ENCODE data around the gene KPNB1.
"Not testable (repeated sequence)": the region's sequence is repeated elsewhere in the genome, so short reads cannot be mapped to it uniquely, and the experiment has no call there.

Gene KPNB1

DNA sequence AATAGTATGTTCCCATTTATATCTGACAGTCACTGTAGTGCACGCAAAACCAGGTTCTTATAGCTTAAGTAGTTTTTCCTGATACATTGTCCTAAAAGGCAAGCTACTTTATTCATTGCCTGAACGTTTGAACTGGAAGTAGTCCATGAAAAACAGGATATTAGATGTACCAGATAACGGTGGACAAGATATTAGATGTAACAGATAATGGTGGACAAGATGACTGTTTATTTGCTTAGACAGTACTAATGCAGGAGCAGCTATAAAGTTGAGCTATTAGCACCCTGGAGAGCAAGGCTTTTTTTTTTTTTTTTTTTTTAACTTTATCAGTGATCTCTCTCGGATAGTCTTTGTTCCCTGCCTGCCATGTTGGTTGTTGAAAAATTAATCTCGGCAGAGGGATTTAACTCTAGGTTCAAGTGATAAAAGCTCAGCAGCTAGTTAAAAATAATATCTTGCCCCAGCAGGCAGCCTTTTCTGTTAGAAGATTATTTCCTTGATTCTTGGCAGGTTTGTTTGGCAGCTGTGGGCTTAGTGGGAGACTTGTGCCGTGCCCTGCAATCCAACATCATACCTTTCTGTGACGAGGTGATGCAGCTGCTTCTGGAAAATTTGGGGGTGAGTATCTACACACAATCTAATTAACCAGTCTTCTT lies 26.9 kb downstream of the KPNB1 start:
- Histone ChIP-seq H3F3A (ENCODE audit: insufficient read depth) (peaks cover 9% of the 10 kb centered on the region; the same call in 1 of the 2 replicates), H3K4me3 (ENCODE audit: insufficient read depth, low read length, poor library complexity, severe bottlenecking) (no peak overlapping the region), H3K9me2 (replicated peaks; ENCODE audit: insufficient read depth, low read length) (no peaks in the 10 kb centered on the region), H3K9me3 (ENCODE audit: insufficient read depth, low read length) (no peaks in the 10 kb centered on the region), H4K20me1 (ENCODE audit: low read depth, low read length) (peaks cover 14% of the 10 kb centered on the region; the same call in 1 of the 2 replicates), H3K27me3 (ENCODE audit: low read length) (no peaks in the 10 kb centered on the region), H3K36me3 (ENCODE audit: low read length) (peaks cover 75% of the 10 kb centered on the region), H3K79me2 (ENCODE audit: insufficient read depth, low read length) (0 out of 2 replicates have a peak, but pooled peaks cover 7% of the 10 kb centered on the region), H3K27ac (ENCODE audit: low read depth, low read length) (no peak overlapping the region), H3K9ac (ENCODE audit: low read length) (no peak overlapping the region), H2AFZ (ENCODE audit: low read depth, low read length, severe bottlenecking) (no peak overlapping the region), H3K4me2 (ENCODE audit: low read depth, low read length, poor library complexity, severe bottlenecking) (no peak overlapping the region)
- TF ChIP-seq, protein P1, sequence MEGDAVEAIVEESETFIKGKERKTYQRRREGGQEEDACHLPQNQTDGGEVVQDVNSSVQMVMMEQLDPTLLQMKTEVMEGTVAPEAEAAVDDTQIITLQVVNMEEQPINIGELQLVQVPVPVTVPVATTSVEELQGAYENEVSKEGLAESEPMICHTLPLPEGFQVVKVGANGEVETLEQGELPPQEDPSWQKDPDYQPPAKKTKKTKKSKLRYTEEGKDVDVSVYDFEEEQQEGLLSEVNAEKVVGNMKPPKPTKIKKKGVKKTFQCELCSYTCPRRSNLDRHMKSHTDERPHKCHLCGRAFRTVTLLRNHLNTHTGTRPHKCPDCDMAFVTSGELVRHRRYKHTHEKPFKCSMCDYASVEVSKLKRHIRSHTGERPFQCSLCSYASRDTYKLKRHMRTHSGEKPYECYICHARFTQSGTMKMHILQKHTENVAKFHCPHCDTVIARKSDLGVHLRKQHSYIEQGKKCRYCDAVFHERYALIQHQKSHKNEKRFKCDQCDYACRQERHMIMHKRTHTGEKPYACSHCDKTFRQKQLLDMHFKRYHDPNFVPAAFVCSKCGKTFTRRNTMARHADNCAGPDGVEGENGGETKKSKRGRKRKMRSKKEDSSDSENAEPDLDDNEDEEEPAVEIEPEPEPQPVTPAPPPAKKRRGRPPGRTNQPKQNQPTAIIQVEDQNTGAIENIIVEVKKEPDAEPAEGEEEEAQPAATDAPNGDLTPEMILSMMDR (IDR thresholded peaks at IDR 0.05; ENCODE audit: insufficient read depth, low read length, poor library complexity, severe bottlenecking), result no peak
- TF ChIP-seq EZH2phosphoT487 (conservative IDR thresholded peaks at IDR 0.05; ENCODE audit: low read length), result no peak

DNA sequence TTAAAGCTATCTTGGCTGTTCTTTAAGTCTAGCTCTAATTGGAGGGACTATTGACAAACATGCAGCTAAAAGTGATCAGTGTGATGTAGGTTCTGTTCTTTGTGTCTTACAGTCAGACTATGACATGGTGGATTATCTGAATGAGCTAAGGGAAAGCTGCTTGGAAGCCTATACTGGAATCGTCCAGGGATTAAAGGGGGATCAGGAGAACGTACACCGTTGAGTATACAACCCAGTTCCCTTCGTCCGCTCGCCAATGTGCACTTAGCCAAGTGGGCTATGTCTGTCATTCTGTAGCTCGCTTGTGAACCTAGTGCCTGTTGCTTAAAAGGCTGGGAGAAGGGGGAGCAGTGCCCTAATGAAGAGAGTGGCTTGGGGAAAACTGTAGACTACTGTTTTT lies 28.5 kb downstream of the KPNB1 start:
- no peaks in the 10 kb centered on the region for H3K9me3 ChIP-seq (ENCODE audit: insufficient read depth, low read length)
- H3K27me3 ChIP-seq (ENCODE audit: low read length), result no peaks in the 10 kb centered on the region
- H3K79me2 ChIP-seq (ENCODE audit: insufficient read depth, low read length), result 0 out of 2 replicates have a peak, but pooled peaks cover 7% of the 10 kb centered on the region
- no peak overlapping the region for H3K27ac ChIP-seq (ENCODE audit: low read depth, low read length)
- H3K9me2 ChIP-seq (replicated peaks; ENCODE audit: insufficient read depth, low read length), result no peaks in the 10 kb centered on the region
- H3K36me3 ChIP-seq (ENCODE audit: low read length), result peaks cover 72% of the 10 kb centered on the region
- no peak overlapping the region for H3K4me2 ChIP-seq (ENCODE audit: low read depth, low read length, poor library complexity, severe bottlenecking)
- H2AFZ ChIP-seq (ENCODE audit: low read depth, low read length, severe bottlenecking), result no peak overlapping the region
- H3K4me3 ChIP-seq (ENCODE audit: insufficient read depth, low read length, poor library complexity, severe bottlenecking), result no peak overlapping the region
- no peak overlapping the region for H3K9ac ChIP-seq (ENCODE audit: low read length)
- no peak for TF ChIP-seq EZH2phosphoT487 (conservative IDR thresholded peaks at IDR 0.05; ENCODE audit: low read length)
- TF ChIP-seq, protein P1 (IDR thresholded peaks at IDR 0.05; ENCODE audit: insufficient read depth, low read length, poor library complexity, severe bottlenecking), result no peak
- H3F3A ChIP-seq (ENCODE audit: insufficient read depth), result peaks cover 16% of the 10 kb centered on the region; the same call in 1 of the 2 replicates
- H4K20me1 ChIP-seq (ENCODE audit: low read depth, low read length), result peaks cover 14% of the 10 kb centered on the region; the same call in 1 of the 2 replicates

DNA sequence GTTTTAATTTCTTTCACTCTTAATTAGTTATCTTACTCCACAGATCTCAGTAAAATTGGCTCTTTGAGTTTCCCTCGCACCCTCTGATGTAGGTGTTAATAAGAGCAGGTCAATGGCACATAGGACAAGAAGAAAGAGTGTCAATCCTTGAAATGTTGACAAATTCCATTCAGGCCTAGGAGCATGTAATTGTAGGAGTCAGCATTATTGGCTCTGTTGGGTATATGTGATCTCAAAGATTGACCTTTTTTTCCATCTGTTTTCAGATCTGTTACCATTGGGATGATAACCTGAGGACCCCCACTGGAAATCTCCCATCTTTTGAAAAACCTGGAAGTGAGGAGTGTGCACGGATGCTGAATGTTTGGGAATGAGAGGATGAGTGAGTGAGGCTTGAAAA lies 32.4 kb downstream of the KPNB1 start:
- Histone ChIP-seq H3K9ac (ENCODE audit: low read length) (no peak overlapping the region), H3K9me2 (replicated peaks; ENCODE audit: insufficient read depth, low read length) (no peaks in the 10 kb centered on the region), H3K36me3 (ENCODE audit: low read length) (peaks cover 50% of the 10 kb centered on the region), H3K27me3 (ENCODE audit: low read length) (no peaks in the 10 kb centered on the region), H3K27ac (ENCODE audit: low read depth, low read length) (no peak overlapping the region), H3K4me3 (ENCODE audit: insufficient read depth, low read length, poor library complexity, severe bottlenecking) (no peak overlapping the region), H3F3A (ENCODE audit: insufficient read depth) (peaks cover 52% of the 10 kb centered on the region), H2AFZ (ENCODE audit: low read depth, low read length, severe bottlenecking) (no peak overlapping the region), H3K4me2 (ENCODE audit: low read depth, low read length, poor library complexity, severe bottlenecking) (no peak overlapping the region), H4K20me1 (ENCODE audit: low read depth, low read length) (peaks cover 3% of the 10 kb centered on the region), H3K9me3 (ENCODE audit: insufficient read depth, low read length) (no peaks in the 10 kb centered on the region), H3K79me2 (ENCODE audit: insufficient read depth, low read length) (no peaks in the 10 kb centered on the region)
- TF ChIP-seq, protein P1 (IDR thresholded peaks at IDR 0.05; ENCODE audit: insufficient read depth, low read length, poor library complexity, severe bottlenecking), result no peak
- no peak for TF ChIP-seq EZH2phosphoT487 (conservative IDR thresholded peaks at IDR 0.05; ENCODE audit: low read length)

DNA sequence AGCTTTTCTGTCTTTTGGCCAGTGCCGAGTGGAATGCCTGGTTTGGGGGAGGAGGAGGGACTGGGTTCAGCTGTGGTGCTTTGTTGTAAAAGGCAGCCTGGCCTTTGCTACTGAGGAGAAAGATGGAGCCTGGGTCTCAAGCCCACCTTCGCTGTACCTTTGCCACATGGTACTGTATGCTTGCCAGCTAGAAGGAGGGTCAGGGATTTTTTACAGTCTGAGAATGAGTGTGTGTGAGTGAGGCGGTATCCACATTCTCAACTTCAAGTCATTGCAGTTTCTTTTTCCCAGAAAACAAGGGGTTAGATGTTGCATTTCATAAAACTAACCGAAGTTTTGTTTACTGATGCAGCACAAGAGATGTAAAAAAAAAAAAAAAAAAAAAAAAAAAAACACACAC lies 33.0 kb downstream of the KPNB1 start:
- not testable (repeated sequence) for H3K4me2 ChIP-seq (ENCODE audit: low read depth, low read length, poor library complexity, severe bottlenecking); H3K79me2 ChIP-seq (ENCODE audit: insufficient read depth, low read length); H3K4me3 ChIP-seq (ENCODE audit: insufficient read depth, low read length, poor library complexity, severe bottlenecking); H4K20me1 ChIP-seq (ENCODE audit: low read depth, low read length); H3K9me3 ChIP-seq (ENCODE audit: insufficient read depth, low read length); H3K27me3 ChIP-seq (ENCODE audit: low read length); H3K27ac ChIP-seq (ENCODE audit: low read depth, low read length); H2AFZ ChIP-seq (ENCODE audit: low read depth, low read length, severe bottlenecking); H3K9ac ChIP-seq (ENCODE audit: low read length); H3K9me2 ChIP-seq (replicated peaks; ENCODE audit: insufficient read depth, low read length)
- H3K36me3 ChIP-seq (ENCODE audit: low read length), result peaks cover 44% of the 10 kb centered on the region
- peaks cover 55% of the 10 kb centered on the region for H3F3A ChIP-seq (ENCODE audit: insufficient read depth)

Measured in SU-DHL-6 (cell line).